H1 (cell line): ENCODE data around the gene FAM171A1. TPM values are rescaled to one million over a fixed set of nuclear protein-coding genes. Genes with fewer than 3 reads are reported as not detected.

Source experiments
- CTCF ChIA-PET: fragments of 300-600 bp; sonication (Branson Sonifier 250); formaldehyde crosslinking; loops from one replicate; lab custom pipeline; 2021; ENCODE audit not compliant: partially characterized antibody; lab: Charles Lee
- POLR2A ChIA-PET: fragments of 300-600 bp; sonication (Branson Sonifier 250); formaldehyde crosslinking; loops from one replicate; lab custom pipeline; 2021; ENCODE audit warnings: inconsistent platforms; ENCODE audit not compliant: partially characterized antibody; lab: Charles Lee
- DNase-seq, 2 experiments: peaks; one replicate each; pipeline versions ENCODE4 v3.0.0 to v3.0.0-alpha.2; 2010 to 2022; ENCODE audit warnings: low spot score in 2 of 2, low read depth in 1 of 2, mixed read lengths in 1 of 2
- FAIRE-seq: peaks from 2 replicates; lab custom pipeline; 2011; peaks lifted over from hg19 to GRCh38; lab: Jason Lieb, UNC
- H2AFZ ChIP-seq: 2 replicates; pipeline ENCODE4 v1.8.1; 2012; ENCODE audit warnings: low read length, inconsistent platforms
- H2AK5ac ChIP-seq: 2 replicates; pipeline ENCODE4 v1.6.1; 2013; ENCODE audit warnings: low read depth, low read length
- H2BK120ac ChIP-seq: replicated peaks from 2 replicates; pipeline ENCODE3; 2013; ENCODE audit warnings: low read depth, low read length, inconsistent platforms
- H2BK12ac ChIP-seq: 2 replicates; pipeline ENCODE4 v1.6.1; 2013; ENCODE audit warnings: low read depth, low read length
- H2BK15ac ChIP-seq: 2 replicates; pipeline ENCODE4 v1.6.1; 2013; ENCODE audit warnings: low read length
- H2BK20ac ChIP-seq: 2 replicates; pipeline ENCODE4 v1.6.1; 2013; ENCODE audit warnings: low read length
- H2BK5ac ChIP-seq: 2 replicates; pipeline ENCODE4 v1.6.1; 2013; ENCODE audit warnings: low read depth, low read length
- H3K14ac ChIP-seq: 2 replicates; pipeline ENCODE4 v1.6.1; 2013; ENCODE audit warnings: inconsistent platforms; ENCODE audit not compliant: insufficient read length
- H3K18ac ChIP-seq: 2 replicates; pipeline ENCODE4 v1.6.1; 2013; ENCODE audit warnings: low read length; ENCODE audit errors: extremely low read depth
- H3K23ac ChIP-seq: 2 replicates; pipeline ENCODE4 v1.6.1; 2013; ENCODE audit warnings: inconsistent platforms; ENCODE audit not compliant: insufficient read length
- H3K23me2 ChIP-seq: 2 replicates; pipeline ENCODE4 v1.6.1; 2013; ENCODE audit warnings: low read depth, low read length
- H3K27ac ChIP-seq: 2 replicates; pipeline ENCODE4 v1.6.1; 2011; ENCODE audit warnings: low read depth, low read length, inconsistent platforms
- H3K27me3 ChIP-seq, 4 experiments: replicated peaks in 1 of 4; 1 replicate in 1 of 4; 2 replicates in 3 of 4; pipeline versions ENCODE4 v1.6.1 to v1.8.1; 2011 to 2013; ENCODE audit warnings: low read length in 3 of 4, mild to moderate bottlenecking in 3 of 4, inconsistent platforms in 2 of 4, mixed read lengths in 2 of 4, moderate library complexity in 1 of 4; ENCODE audit not compliant: control insufficient read depth in 3 of 4, insufficient read depth in 3 of 4; ENCODE audit errors: extremely low read depth in 1 of 4
- H3K36me3 ChIP-seq, 4 experiments: 2 replicates each; pipeline versions ENCODE4 v1.6.1 to v1.8.1; 2011 to 2013; ENCODE audit warnings: mild to moderate bottlenecking in 4 of 4, low read length in 3 of 4, moderate library complexity in 2 of 4, control low read depth in 1 of 4, inconsistent platforms in 1 of 4; ENCODE audit not compliant: insufficient read depth in 4 of 4, control insufficient read depth in 2 of 4
- H3K4ac ChIP-seq: replicated peaks from 2 replicates; pipeline ENCODE3; 2013; ENCODE audit warnings: low read length, low read depth, mixed read lengths, inconsistent platforms; ENCODE audit not compliant: insufficient read length
- H3K4me1 ChIP-seq, 4 experiments: replicated peaks in 1 of 4; 1 replicate in 1 of 4; 2 replicates in 3 of 4; pipeline versions ENCODE4 v1.6.1 to v1.8.1; 2011 to 2013; ENCODE audit warnings: low read length in 3 of 4, inconsistent platforms in 2 of 4, mixed read lengths in 1 of 4; ENCODE audit not compliant: insufficient read depth in 4 of 4, control insufficient read depth in 3 of 4
- H3K4me2 ChIP-seq, 2 experiments: 2 replicates each; pipeline versions ENCODE4 v1.6.1 to v1.8.1; 2011 to 2013; ENCODE audit warnings: low read depth in 2 of 2, low read length in 2 of 2, control low read depth in 1 of 2, inconsistent platforms in 1 of 2, mild to moderate bottlenecking in 1 of 2; ENCODE audit not compliant: insufficient read depth in 1 of 2
- H3K4me3 ChIP-seq, 4 experiments: fragments of 200-600, 300-600 bp in 1 of 4; sonication (generic), shearing (Covaris generic), sonication (Bioruptor Twin) in 1 of 4; 2 replicates each; pipeline versions ENCODE4 v1.5.1 to v1.8.1; 2011 to 2016; ENCODE audit warnings: low read length in 4 of 4, low read depth in 3 of 4, control low read depth in 2 of 4, inconsistent platforms in 2 of 4, mild to moderate bottlenecking in 2 of 4, mixed read lengths in 1 of 4, moderate library complexity in 1 of 4; ENCODE audit not compliant: insufficient read depth in 2 of 4; ENCODE audit errors: extremely low read depth in 1 of 4
- H3K56ac ChIP-seq: replicated peaks from 2 replicates; pipeline ENCODE3; 2013; ENCODE audit warnings: low read depth, mild to moderate bottlenecking, mixed read lengths, low read length, inconsistent platforms; ENCODE audit not compliant: insufficient read length
- H3K79me1 ChIP-seq: 2 replicates; pipeline ENCODE4 v1.6.1; 2013; ENCODE audit warnings: low read depth, low read length, control low read depth
- H3K79me2 ChIP-seq, 2 experiments: 2 replicates each; pipeline versions ENCODE4 v1.6.1 to v1.8.1; 2012 to 2013; ENCODE audit warnings: low read length in 2 of 2, mild to moderate bottlenecking in 2 of 2, inconsistent platforms in 1 of 2; ENCODE audit not compliant: insufficient read depth in 2 of 2, control insufficient read depth in 1 of 2
- H3K9ac ChIP-seq, 4 experiments: replicated peaks in 1 of 4; 1 replicate in 1 of 4; 2 replicates in 3 of 4; pipeline versions ENCODE4 v1.6.1 to v1.8.1; 2011 to 2013; ENCODE audit warnings: low read depth in 3 of 4, low read length in 3 of 4, control low read depth in 2 of 4, mild to moderate bottlenecking in 2 of 4, moderate library complexity in 2 of 4, inconsistent platforms in 1 of 4; ENCODE audit errors: extremely low read depth in 1 of 4
- H3K9me3 ChIP-seq, 2 experiments: 2 replicates each; pipeline versions ENCODE4 v1.6.1 to v1.8.1; 2012 to 2013; ENCODE audit warnings: mild to moderate bottlenecking in 2 of 2, moderate library complexity in 2 of 2, control low read depth in 1 of 2, inconsistent platforms in 1 of 2, low read depth in 1 of 2, low read length in 1 of 2, mixed read lengths in 1 of 2; ENCODE audit not compliant: insufficient read depth in 2 of 2
- H4K20me1 ChIP-seq, 2 experiments: replicated peaks in 1 of 2; 2 replicates each; pipeline versions ENCODE3 to v1.8.1; 2011 to 2013; ENCODE audit warnings: inconsistent platforms in 2 of 2, low read length in 2 of 2, mild to moderate bottlenecking in 1 of 2; ENCODE audit not compliant: insufficient read depth in 2 of 2, control insufficient read depth in 1 of 2
- H4K5ac ChIP-seq: 2 replicates; pipeline ENCODE4 v1.6.1; 2013; ENCODE audit warnings: low read length, low read depth, mixed read lengths, inconsistent platforms; ENCODE audit not compliant: insufficient read length
- H4K8ac ChIP-seq: 2 replicates; pipeline ENCODE4 v1.8.0; 2013; ENCODE audit warnings: mild to moderate bottlenecking, moderate library complexity, low read length, inconsistent platforms; ENCODE audit not compliant: insufficient read depth; ENCODE audit errors: extremely low read depth
- H4K91ac ChIP-seq: replicated peaks from 2 replicates; pipeline ENCODE3; 2013; ENCODE audit warnings: low read length, mixed read lengths, inconsistent platforms; ENCODE audit not compliant: insufficient read length
- CHD1 ChIP-seq: IDR thresholded peaks from 2 replicates; pipeline ENCODE4 v1.6.1; 2012; ENCODE audit warnings: low read depth, low read length, improper control_type of control experiment
- EZH2 ChIP-seq: fragments of 200-600 bp; sonication (generic); IDR thresholded peaks from 2 replicates; pipeline ENCODE4 v1.7.1; 2012; ENCODE audit warnings: low read depth, mild to moderate bottlenecking, moderate library complexity, low read length, inconsistent platforms; ENCODE audit not compliant: severe bottlenecking
- JUND ChIP-seq: IDR thresholded peaks from 2 replicates; pipeline ENCODE4 v1.6.1; 2011; ENCODE audit warnings: mild to moderate bottlenecking, improper control_type of control experiment, low read length
- KDM1A ChIP-seq: fragments of 200-600, 300-600 bp; sonication (generic); IDR thresholded peaks from 2 replicates; pipeline ENCODE4 v1.7.1; 2016; ENCODE audit warnings: mild to moderate bottlenecking, low read length, borderline replicate concordance
- NRF1 ChIP-seq: IDR thresholded peaks from 2 replicates; pipeline ENCODE4 v1.6.1; 2011; ENCODE audit warnings: mild to moderate bottlenecking, low read depth, low read length, improper control_type of control experiment
- POLR2AphosphoS5 ChIP-seq: IDR thresholded peaks from 2 replicates; pipeline ENCODE4 v1.6.1; 2011; ENCODE audit warnings: low read depth, low read length
- POU5F1 ChIP-seq: IDR thresholded peaks from 2 replicates; pipeline ENCODE4 v1.6.1; 2011; ENCODE audit warnings: low read depth, mild to moderate bottlenecking, low read length, moderate library complexity
- RAD21 ChIP-seq, 2 experiments: IDR thresholded peaks in 1 of 2; conservative IDR thresholded peaks in 1 of 2; 2 replicates each; pipeline ENCODE4 v1.6.1; 2011; ENCODE audit warnings: low read depth in 2 of 2, low read length in 2 of 2, improper control_type of control experiment in 1 of 2, inconsistent platforms in 1 of 2, mild to moderate bottlenecking in 1 of 2, moderate library complexity in 1 of 2
- SIN3A ChIP-seq, 2 experiments: IDR thresholded peaks in 1 of 2; conservative IDR thresholded peaks in 1 of 2; 2 replicates each; pipeline ENCODE4 v1.6.1; 2011 to 2012; ENCODE audit warnings: low read length in 2 of 2, improper control_type of control experiment in 1 of 2, low read depth in 1 of 2, mild to moderate bottlenecking in 1 of 2
- TBP ChIP-seq: IDR thresholded peaks from 2 replicates; pipeline ENCODE4 v1.6.1; 2011; ENCODE audit warnings: low read depth, low read length, improper control_type of control experiment
- WGBS, 2 experiments: shearing (Covaris generic) in 1 of 2; methylation state at CpG; one replicate each; pipeline versions ENCODE4 v1.1.6 to v1.1.7; 2013 to 2015; ENCODE audit warnings: low lambda C conversion rate in 2 of 2, mixed read lengths in 2 of 2, inconsistent platforms in 1 of 2, low coverage in 1 of 2, missing lambda C conversion rate in 1 of 2; ENCODE audit not compliant: insufficient replicate concordance in 2 of 2, insufficient coverage in 1 of 2, insufficient read length in 1 of 2; ENCODE audit errors: extremely low coverage in 1 of 2, missing lambda C conversion rate in 1 of 2; 5-methylcytosine and 5-hydroxymethylcytosine counted together
- polyA plus RNA-seq, 7 experiments: library from polyadenylated mRNA; depleted of rRNA in 3 of 7; stranded (reverse) in 5 of 7; unstranded in 2 of 7; fragments of >200 nt in 5 of 7; fragments of 200-250 nt in 2 of 7; gene quantifications; 1 replicate in 5 of 7; 2 replicates in 1 of 7; 4 replicates in 1 of 7; pipeline versions ENCODE4 v1.2.1 to v1.2.3, GENCODE V29; 2011 to 2013; ENCODE audit warnings: missing spikeins in 2 of 7, mixed read lengths in 2 of 7
- total RNA-seq: library from RNA; stranded (reverse); fragmentation: NEBNext Ultra II Directional; extraction: Animal tissue kit (Norgen Biotek cat#: 25700); gene quantifications from 2 replicates; pipeline ENCODE4 v1.2.1, GENCODE V29; 2021
- TF ChIP-seq, protein P1 (sequence below): IDR thresholded peaks from 2 replicates; pipeline ENCODE4 v1.6.1; 2012; ENCODE audit warnings: low read length, inconsistent platforms

The FAM171A1 gene
- total and polyA plus RNA-seq, 2 of the 8 experiments (the other 6 are each of a cell fraction or from before 2014, with no cell fraction given): 26.6 to 42.1 TPM

GRCh38 chr10:15244635-15245197 is 126.4 kb downstream of the FAM171A1 start:
- H2AK5ac ChIP-seq: no peak overlapping the region
- WGBS, 2 experiments: 95% methylated on average over 12 of the region's 12 CpGs; no CpG with 5 or more reads in 1 of the 2 experiments
- no peak overlapping the region for H3K23ac ChIP-seq
- ChIA-PET POLR2A (interaction anchor here (0.6 to 1.5 kb wide), 2 partner anchors 24 to 83 kb away, joined by 3 read pairs; no protein-coding TSS in a partner anchor), CTCF (interaction anchor here (0.6 to 2.9 kb wide), 13 partner anchors 10 to 1061 kb away, joined by 3 to 9 read pairs (median 5); no protein-coding TSS in a partner anchor)
- H3K4me3 ChIP-seq: no peak overlapping the region
- no peak overlapping the region for H4K5ac ChIP-seq
- H2AFZ ChIP-seq: no peak overlapping the region
- no peak overlapping the region for H2BK20ac ChIP-seq
- H3K27ac ChIP-seq: no peak overlapping the region
- H2BK120ac ChIP-seq: no peak overlapping the region
- H4K8ac ChIP-seq: no peak overlapping the region
- H2BK5ac ChIP-seq: no peak overlapping the region
- H2BK15ac ChIP-seq: no peak overlapping the region
- no peaks in the 10 kb centered on the region for H3K9me3 ChIP-seq
- H3K4me1 ChIP-seq: peaks cover 0 to 2% (median 0%) of the 10 kb centered on the region in 4 experiments; a peak in 1 of 7 replicates
- H3K23me2 ChIP-seq: no peaks in the 10 kb centered on the region
- H3K9ac ChIP-seq: no peak overlapping the region
- H3K36me3 ChIP-seq: no peaks in the 10 kb centered on the region
- H3K27me3 ChIP-seq: no peaks in the 10 kb centered on the region
- H3K79me2 ChIP-seq: no peaks in the 10 kb centered on the region
- no peak overlapping the region for H3K14ac ChIP-seq
- H2BK12ac ChIP-seq: no peak overlapping the region
- H3K4me2 ChIP-seq: no peak overlapping the region
- H3K79me1 ChIP-seq: no peaks in the 10 kb centered on the region
- no peak overlapping the region for H3K4ac ChIP-seq
- H4K91ac ChIP-seq: no peak overlapping the region
- FAIRE-seq (no peak), DNase-seq (no peak)
- no peak overlapping the region for H3K18ac ChIP-seq
- H3K56ac ChIP-seq: no peak overlapping the region
- no peaks in the 10 kb centered on the region for H4K20me1 ChIP-seq
- TF ChIP-seq JUND (no peak), KDM1A (no peak), CHD1 (no peak), EZH2 (no peak), POU5F1 (no peak), POLR2AphosphoS5 (no peak), SIN3A (conservative IDR thresholded peaks at IDR 0.05 in 1 of 2, IDR thresholded peaks at IDR 0.05 in 1 of 2; ENCODE audit: low read depth in 1 of 2, low read length in 2 of 2) (no peak), NRF1 (no peak), RAD21 (IDR thresholded peaks at IDR 0.05 in 1 of 2, conservative IDR thresholded peaks at IDR 0.05 in 1 of 2; ENCODE audit: low read depth in 2 of 2, low read length in 2 of 2) (no peak), TBP (no peak)
- TF ChIP-seq, protein P1, sequence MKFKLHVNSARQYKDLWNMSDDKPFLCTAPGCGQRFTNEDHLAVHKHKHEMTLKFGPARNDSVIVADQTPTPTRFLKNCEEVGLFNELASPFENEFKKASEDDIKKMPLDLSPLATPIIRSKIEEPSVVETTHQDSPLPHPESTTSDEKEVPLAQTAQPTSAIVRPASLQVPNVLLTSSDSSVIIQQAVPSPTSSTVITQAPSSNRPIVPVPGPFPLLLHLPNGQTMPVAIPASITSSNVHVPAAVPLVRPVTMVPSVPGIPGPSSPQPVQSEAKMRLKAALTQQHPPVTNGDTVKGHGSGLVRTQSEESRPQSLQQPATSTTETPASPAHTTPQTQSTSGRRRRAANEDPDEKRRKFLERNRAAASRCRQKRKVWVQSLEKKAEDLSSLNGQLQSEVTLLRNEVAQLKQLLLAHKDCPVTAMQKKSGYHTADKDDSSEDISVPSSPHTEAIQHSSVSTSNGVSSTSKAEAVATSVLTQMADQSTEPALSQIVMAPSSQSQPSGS: no peak
